Germinal center (tissue), 1 donor: ENCODE measurements around the gene CAMKK1.

Source experiments
- DNase-seq: peaks from one replicate; pipeline ENCODE4 v3.0.0; 2012; ENCODE audit warnings: mixed read lengths, low spot score

CAMKK1 gene

DNA sequence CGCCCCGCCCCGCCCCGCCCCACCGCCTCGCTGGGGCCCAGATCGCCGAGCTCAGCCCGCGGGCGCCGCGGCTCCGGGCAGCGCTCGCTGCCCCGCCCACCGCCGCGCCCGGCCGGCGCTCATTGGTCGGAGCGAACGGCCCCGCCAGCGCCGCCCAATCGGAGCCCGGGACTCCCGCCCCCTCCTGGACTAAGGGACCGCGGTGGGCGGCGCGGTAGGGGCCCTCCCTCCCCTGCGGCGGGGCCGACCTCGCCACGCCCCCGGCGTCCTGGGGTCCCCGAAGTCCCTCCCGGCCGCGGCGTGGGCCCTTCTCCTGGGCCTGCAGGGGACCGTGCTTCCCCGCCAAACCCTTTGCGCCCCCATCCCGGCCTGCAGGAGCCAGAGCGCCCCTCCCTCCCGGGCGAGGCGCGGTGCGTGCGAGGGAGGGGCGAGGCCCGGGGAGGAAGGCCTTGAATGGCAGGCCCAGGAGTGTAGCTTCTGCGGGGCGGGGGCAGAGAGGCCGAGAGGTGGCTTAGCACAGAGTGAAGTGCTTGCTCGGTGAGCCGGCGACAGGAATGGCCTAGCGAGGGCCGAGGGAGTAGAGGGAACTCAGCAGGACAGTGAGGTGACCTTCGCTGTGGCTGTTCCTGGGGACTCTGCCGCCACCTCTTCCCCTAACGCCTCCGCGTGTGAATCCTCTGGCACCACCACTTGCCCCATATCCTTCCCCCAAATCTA lies at the start of gene CAMKK1:
TSS of gene CAMKK1 (minus strand) at position 51 of the 717 bp plus-strand sequence. CDS start 7,366 bp downstream, outside the sequence.
- DNase-seq = peak; percentile 98

DNA sequence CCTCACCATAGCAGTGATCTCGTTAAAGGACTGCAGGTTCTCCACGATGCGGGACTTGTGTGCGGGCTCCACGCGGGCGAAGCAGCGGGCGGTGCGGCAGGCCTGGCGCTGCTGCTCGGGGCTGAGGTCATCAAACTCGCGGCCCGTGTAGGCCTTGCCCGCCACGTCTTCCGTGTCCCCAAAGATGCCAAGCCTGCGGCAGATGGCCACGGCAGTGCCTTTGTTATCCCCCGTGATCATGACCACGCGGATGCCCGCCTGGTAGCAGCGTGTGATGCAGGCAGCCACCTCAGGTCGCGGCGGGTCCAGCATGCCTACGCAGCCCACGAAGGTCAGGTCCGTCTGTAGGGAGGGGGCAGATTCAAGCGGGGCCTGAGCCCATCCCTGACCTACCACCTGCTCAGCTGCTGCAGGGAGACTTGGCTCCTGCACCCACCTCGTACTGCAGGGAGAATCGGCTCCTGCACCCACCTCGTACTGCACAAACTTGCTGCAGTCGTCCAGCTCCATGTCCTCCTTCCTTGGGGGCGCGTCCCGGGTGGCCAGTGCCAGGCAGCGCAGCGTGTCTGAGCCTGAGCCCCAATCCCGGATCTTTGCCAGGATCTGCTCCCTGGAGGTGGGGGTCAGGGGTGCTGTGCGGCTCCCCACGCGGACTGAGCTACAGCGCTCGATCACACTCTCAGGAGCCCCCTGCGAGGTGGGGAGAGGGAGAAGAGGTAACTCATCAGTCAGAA lies 48.3 kb upstream of the CAMKK1 start:
- DNase-seq = no peak

DNA sequence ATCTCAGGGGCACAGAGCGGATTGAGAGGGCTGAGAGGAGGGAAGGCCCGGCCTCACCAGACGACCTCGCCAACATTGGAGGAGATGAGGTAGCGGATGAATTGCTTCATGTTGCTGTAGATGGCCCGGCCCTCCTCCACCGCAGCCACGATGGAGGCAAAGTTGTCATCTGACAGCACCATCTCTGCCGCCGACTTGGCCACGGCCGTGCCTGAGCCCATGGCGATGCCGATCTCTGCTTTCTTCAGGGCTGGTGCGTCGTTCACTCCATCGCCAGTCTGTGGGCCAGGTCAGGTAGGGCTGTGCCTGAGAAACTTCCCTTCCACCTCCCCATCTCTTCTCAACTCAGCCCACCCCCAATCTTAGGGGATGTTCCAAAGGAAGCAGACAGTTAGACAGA lies 44.5 kb upstream of the CAMKK1 start:
- DNase-seq = no peak

DNA sequence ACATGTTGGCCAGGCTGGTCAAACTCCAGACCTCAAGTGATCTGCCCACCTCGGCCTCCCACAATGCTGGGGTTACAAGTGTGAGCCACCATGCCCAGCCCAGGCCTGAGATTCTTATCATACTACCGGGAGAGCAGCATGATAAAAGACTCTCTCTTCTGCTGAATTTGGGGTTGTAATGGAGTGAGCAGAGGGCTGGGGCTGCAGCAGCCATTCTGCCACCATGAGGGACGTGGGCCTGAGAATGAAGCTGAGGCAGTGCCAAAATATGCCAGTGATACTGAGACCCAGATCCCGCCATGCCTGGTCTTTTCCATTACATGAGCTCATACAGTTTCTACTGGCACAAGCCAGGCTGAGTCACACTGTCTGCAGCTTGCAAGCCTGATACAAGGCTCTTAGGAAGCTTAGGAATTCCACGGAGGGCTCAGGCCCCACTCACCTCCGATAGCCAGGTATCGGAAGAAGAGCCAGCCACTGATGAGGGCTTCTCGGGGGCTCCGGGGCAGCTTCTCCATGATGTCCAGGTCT lies 43.0 kb upstream of the CAMKK1 start:
- DNase-seq = no peak

DNA sequence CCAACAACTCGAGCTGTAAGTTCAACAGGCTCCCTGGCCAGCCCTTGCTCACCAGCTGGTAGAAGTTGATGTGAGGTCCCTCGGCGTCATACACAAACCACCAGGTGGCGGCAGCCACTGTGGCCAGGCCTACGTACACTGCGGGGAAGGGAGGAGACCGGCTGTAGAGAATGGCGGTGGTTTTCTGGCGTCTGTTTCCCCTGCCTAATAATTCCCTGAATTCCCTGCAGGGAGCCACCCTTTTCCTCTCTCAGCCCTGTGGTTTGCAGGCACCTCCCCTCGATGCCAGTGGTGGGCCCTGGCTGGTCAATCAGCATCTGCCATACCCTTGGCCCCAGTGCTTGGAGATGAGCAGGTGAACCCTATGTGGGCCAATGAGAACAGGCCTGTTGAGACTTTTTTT lies 42.3 kb upstream of the CAMKK1 start:
- no peak for DNase-seq

DNA sequence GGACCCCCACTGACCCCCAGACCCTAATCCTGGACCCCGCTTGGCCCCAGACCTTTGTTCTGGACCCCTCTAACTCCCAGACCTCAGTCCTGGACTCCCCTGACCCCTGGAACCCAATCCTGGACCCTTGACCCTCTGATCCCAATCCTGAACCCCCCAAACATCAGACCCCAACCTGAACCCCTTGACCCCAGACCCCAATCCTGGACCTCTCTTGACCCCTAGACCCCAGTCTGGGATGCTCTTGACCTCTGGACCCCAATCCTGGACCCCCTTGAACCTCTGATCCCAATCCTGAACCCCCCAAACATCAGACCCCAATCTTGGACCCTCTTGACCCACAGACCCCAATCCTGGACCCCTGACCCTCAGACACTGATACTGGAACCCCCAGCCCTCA lies 36.9 kb upstream of the CAMKK1 start:
- no peak for DNase-seq

DNA sequence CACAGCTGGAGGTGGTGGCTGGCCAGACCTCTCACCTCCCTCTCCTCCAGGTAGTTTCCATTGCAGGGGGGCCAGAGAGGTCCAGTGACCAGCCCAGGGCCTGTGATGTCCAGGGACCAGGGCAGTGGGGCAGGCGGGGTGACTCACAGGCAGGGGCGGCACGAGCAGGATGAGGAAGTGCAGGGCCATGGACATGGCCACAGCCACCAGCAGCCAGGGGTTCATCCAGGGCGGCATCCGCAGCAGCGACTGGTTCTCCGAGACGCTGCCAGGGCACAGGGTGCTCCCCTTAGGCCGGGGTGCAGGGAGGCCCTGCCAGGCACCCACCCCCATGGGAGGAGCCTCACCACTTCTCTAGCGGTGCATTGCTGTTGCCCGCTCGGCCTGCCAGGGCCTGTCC lies 36.3 kb upstream of the CAMKK1 start:
- no peak for DNase-seq

DNA sequence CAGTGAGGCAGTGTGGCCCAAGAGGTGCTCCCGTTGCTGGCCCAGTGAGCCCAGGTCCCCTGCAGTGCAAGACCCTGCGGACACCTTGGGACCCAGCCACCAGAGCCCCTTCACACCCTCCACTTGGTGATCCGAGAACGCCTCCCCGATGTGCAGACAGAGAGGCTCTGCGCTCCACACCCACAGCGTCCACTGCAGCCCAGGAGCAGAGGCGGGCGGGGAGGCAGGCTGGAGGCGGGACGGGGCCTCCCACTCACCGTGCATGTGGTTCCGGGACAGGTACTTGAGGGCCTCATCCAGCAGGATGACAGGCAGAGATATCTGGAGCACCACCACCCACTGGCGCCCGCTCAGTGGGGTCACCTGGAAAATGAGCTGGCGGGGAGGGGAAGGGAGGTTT lies 35.6 kb upstream of the CAMKK1 start:
- DNase-seq = no peak

DNA sequence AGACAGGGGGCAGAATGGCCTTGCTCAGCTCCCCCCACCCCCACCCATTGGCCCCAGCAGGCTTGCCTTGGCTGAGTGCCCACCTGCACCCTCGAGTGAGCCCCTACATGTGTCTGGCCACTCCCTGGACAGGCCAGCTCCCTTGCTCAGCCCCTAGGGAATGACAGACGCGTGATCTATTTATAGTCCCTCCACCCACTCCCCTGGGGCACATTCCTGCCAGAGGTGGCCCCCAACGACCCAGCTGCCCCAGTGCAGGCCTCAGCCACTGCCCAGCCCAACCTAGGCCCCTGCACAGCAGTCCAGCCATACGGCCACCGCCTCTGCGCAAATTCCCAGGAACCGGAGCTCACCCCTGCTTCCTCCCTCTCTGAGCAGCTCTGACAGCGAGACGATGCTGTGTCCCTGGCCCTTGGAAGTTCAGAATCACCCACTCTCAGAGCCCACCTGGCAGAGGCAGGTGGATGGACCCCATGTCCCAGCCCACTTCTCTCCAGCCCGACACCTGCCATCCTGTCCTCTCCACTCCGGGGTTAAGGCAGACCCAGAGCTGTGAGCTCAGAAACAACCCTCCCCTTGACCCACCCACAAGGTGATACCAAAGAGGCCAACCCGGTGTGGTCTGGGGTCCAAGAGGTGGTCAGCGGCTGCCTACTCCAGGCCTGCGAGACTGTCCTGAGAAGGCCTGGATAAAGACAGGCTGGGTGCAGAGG lies 34.9 kb upstream of the CAMKK1 start:
- no peak for DNase-seq

DNA sequence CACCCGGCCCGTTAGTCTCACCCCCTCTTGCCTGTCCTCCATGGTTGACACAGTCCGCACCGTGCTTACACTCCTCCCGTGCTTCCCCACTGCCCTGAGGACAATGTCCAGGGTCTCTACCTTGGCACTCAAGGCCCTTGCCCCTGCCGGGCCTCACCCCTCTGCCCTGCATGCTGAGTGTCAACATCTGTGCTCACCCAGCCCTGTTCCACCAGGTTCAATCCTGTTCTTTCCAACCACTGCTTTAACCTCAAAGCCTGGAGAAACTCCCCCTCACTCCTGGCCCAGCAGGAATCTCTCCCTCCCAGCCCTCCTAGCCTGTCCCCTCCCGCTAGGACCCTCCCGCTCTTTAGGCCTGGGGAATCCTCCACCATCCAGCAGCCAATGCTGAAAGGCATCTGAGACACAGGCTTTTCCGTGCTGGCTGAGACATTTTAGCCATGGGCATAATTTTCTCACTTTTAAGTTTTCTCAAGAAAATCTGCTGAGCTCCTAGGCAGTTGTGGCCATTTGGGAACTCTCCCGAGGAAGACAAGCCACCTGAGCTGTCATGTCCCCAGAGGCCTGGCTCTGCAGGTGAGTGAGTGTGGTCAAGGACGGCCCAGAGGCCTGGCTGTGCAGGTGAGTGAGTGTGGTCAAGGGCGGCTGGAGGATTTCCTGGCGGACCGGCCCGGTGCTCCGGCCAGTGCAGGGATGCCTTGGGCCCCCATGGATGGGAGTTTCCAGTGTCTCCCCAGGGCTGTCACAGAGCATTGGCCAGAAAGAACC lies 34.2 kb upstream of the CAMKK1 start:
- no peak for DNase-seq

DNA sequence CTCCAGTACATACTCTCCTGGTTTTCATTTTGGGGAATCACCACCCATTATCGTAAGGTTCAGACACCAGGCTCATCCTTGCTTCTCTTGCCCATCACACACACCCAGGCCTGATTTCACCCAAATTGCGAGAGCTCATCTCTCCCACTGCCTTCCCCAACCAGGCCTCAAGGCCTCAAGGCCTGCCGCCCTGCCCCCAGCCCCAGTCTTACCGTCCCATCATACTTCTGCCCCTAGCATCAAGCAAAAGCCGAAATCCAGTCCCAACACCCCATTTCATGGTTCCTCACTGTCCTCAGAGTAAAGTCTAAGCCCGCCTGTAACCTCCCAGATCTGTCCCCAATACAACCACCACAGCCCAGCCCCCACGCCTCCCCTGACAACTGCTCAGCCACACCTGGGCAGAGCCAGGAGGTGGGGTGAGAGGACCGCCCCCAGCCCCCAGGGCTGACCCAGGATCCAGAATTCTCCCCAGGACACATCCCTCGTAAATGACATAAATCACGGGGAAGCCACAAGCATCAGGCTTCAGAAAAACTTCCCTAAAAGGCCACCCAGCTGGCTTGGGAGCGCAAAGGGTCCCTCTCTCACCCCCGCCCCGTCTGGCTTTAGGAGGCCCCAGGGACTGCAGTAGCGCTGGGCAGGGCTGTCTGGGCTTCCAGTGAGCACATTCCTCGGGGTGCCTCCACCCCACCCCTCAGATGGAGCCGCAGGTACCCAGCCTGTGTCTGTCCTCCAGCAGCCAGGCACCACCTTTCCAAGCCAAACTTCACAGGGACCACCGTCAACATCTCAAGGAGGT lies 33.0 kb upstream of the CAMKK1 start:
- DNase-seq = no peak

DNA sequence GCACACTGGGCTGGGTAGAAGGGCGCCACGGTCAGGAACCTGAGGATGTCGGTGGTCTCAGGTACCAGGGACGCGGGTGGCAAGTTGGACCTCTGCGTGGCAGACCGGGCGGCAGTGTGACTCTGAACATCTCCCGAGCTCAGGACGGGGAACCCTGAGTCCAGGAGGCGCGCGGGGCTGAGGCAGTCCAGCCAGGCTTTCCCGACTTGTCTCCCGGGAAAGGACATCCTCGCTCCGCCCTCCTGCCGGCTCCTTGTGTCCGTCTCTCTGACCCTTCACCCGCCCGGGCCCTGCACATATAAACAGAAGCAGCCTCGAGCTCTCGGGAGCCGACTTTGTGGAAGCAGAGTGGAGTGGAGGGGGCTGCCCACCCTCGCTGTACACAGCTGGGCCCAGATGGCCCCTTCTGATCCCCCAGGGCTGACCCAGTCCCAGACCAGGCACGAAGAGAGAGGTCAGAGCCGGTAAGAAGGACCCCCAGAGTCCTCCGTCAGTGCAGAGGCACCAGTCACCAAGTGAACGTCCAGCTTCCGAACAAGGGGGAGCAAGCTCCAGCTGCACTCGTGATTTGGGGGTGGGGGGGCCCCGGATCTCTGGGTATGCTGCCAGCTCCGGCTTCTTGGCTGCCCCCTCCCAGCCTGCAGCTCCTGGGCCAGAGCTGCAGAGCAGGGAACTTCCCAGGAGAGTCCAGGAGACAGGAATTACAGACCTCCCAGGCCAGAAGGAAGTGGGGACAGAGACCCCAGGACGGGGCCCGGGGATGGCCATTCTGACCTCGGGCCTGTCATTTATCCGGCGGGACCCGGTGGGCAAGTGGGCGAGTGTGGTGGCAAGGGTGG lies 31.9 kb upstream of the CAMKK1 start:
- DNase-seq = no peak

DNA sequence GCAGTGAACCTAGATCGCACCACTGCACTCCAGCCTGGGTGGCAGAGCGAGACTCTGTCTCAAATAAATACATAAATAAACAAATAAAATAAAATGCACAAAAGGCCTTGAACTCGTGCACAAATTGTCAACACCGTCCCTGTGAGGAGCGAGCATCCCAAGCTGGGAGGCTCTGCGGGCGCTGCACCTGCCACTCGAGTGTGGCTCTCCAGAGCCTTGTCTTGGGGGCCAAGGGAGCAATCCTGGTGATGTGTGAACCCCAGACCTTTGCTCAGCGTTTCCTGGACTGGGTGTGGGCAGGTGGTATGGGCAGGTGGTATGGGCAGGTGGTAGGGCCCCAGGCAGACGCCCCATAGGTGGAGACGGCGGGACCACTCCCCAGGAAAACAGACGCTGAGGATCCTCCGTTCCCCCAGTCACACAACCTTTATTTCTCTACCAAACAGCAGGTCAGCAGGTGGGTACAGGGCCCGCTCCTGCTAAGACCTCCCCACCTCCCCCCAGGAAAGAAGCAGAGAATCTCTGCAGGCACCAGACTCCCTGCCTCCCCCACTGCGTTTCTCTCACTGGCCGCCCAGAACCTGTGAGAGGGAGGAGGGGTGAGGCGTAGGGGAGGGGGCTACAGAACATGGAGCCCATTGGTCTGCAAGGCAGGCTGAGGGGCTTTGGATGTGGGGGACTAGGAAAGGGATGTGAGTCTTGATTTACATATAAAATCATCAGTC lies 30.8 kb upstream of the CAMKK1 start:
- DNase-seq = no peak

DNA sequence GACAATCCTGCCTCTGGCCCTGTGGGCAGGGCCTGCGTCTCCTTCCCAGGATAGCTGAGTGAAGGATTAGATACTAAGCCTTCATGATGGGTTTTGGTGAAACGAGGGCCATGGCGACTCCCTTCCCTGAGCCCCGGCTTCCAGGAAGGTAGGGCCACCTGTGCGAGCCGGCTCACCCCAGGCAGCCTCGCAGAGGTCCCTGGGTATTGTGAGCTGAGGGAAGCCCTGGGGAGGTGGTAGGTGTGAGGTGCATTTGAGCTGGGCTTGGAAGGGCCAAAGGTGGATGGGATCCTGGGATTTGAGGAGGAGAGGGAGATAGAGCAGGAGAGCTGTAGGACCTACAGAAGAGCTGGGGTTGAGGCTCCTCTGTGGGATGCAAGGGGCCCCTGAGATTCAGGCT lies 29.9 kb upstream of the CAMKK1 start:
- DNase-seq = no peak

DNA sequence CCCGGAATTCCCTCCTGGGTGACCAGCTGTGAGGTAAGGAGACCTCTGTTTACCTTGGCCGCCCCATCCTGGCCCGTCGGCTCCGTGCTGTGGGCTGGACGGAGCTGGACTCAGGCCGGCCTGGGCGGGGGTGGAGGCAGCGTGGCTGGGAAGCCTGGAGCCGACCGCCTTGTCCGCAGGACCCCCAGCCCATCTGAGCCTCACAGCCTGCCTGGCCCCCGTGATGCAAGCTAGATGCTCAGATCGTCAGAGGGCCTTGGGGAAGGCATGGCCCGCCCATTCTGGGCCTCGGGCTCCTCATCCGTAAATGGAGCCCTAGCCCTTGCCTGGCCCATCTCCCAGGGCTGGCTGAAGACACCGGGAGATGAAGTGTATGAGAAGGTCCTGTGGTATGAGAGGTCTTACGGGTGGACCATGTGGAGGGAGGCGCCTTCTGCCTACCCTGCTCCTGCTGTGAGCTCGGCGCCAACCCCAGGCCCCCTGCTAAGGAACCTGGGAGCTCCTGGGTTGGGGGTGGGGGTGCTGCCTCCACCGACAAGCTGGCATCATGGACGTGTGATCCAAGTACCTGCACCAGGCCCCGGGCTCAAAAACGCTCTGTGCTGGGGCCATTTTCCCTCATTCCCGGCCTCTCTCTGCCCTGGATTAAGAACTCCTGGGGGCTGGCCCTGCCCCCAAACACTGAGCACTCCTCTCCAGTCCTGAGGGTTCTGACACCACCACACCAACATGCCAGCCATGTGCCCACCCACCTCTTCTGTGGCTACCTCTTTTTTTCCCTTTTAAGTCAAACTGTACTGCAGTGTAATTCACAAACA lies 28.9 kb upstream of the CAMKK1 start:
- no peak for DNase-seq

DNA sequence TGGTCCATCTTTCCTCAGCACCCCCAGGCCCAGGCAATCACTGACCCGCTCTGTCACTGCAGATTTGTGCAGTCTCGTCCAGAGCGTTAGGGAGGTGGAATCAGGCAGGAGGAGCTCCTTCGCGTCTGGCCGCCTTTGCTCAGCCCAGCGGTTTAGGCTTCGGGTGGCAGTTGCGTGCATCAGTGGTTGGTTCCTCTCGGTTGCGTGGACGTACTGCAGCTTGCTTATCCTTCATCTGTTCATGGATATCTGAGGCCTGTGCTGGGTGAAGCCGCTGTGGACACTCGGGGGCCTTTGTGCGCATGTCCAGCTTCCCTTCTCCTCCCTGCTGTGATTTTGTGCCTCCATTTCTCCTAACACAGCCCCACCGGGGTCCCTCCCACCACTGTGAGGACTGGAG lies 28.2 kb upstream of the CAMKK1 start:
- no peak for DNase-seq

DNA sequence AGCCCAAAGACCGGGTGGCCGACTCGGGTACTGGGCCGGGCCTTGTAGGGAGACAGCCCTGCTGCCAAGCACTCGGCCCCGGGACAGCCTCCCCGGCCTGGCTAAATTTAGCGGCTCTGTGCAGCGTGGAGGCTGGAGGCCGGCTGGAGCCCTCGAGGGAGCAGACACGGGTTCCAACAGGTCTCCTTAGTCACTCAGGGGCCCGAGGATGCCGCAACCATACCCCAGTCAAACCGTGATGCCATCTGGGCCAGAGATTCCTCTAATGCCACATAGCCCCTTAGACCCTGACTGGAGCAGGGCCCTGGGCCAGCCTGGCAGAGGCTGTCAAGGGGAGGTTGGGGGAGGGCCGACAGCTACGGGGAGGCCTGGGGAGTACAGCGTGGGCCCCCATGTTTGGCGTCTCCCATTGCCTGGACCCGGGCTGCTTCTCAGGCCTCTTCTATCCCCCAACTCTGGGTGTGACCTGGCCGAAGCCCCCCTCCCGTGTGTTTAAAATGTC lies 26.3 kb upstream of the CAMKK1 start:
- DNase-seq = no peak

DNA sequence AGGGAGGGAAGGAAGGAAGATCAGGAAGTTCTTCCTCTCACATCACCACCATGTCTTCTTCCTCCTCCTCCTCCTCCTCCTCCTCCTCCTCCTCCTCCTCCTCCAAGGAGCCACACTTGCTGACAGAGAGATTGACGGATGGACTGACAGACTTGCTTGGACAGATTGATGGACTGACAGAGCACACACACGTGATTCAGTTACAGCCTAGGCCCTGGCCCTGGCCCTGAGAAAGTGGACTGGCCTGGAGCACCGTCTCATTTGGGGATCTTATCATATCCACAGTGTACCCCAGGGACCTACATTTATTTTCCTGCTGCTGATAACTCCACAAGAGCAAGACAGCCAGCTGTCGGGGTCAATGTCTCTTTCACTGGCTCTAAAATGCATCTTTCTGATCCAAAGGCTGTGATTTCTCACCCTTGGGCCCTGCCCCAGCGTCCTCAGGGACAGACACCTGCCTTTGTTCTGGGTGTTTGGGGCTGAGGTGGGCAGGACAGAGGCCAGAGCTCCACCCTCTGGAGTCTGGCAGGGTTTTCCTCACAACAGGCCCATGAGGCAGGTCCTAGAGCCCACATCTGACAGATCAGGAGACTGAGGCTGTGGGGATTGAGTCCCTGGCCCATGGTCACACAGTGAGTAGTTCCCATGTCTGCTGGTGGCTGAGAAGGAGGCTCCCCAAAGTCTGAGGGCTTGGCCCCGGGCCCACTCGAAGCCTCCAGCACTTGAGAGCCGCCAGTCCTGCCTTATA lies 25.7 kb upstream of the CAMKK1 start:
- DNase-seq = no peak
